GM13976 (cell line): Measurements from ENCODE around the gene ELAC2.

ENCODE experiments used
- DNase-seq: peaks from one replicate; pipeline ENCODE4 v3.0.0; 2012; ENCODE audit warnings: low spot score
- CTCF ChIP-seq: IDR thresholded peaks from 2 replicates; pipeline ENCODE4 v1.5.1; 2012; ENCODE audit warnings: borderline replicate concordance, mild to moderate bottlenecking; ENCODE audit not compliant: insufficient read depth; ENCODE audit errors: extremely low read depth, missing control alignments, control extremely low read depth
- in situ Hi-C: fragments of 300-500 bp; cut with MboI; formaldehyde crosslinking; loops from one replicate; pipeline ENCODE4 v1.12.0; 2022; ENCODE audit warnings: low sequenced_read_pairs, mixed read lengths, inconsistent platforms; ENCODE audit not compliant: unreplicated experiment

The ELAC2 gene

GRCh38 chr17:12955521-12955920 lies 62.3 kb downstream of the ELAC2 start:
- in situ Hi-C loops, result no loop called here
- no peak for DNase-seq
- no peak for TF ChIP-seq CTCF

- in situ Hi-C loops, result no loop called here
- TF ChIP-seq CTCF, result no peak
- no peak for DNase-seq
Measured at GRCh38 chr17:12953156-12953555, 64.7 kb downstream of the ELAC2 start.

- no peak for TF ChIP-seq CTCF
- no peak for DNase-seq
- in situ Hi-C loops, result no loop called here
Measured at GRCh38 chr17:12952012-12952411, 65.8 kb downstream of the ELAC2 start.

- no peak for TF ChIP-seq CTCF
- no peak for DNase-seq
- in situ Hi-C loops, result no loop called here
Measured at GRCh38 chr17:12947047-12947446, 70.8 kb downstream of the ELAC2 start.
